Measurements from ENCODE around the gene SYNE2.

Gene SYNE2

GRCh38 chr14:64232944-64233343 is 380.1 kb downstream of the SYNE2 start:
- DNase-seq = no peak

- DNase-seq = no peak
These were observed 380.9 kb downstream of the SYNE2 start for GRCh38 chr14:64233531-64234190.

GRCh38 chr14:64234877-64235651 is 382.3 kb downstream of the SYNE2 start:
- DNase-seq = no peak

- no peak for DNase-seq
These were observed 383.1 kb downstream of the SYNE2 start for GRCh38 chr14:64235652-64236640.

- no peak for DNase-seq
These were observed 385.2 kb downstream of the SYNE2 start for GRCh38 chr14:64238049-64238448.

- no peak for DNase-seq
These were observed 385.8 kb downstream of the SYNE2 start for GRCh38 chr14:64238631-64239030.

GRCh38 chr14:64244279-64244678 is 391.5 kb downstream of the SYNE2 start:
- no peak for DNase-seq

- DNase-seq = no peak
These were observed 392.7 kb downstream of the SYNE2 start for GRCh38 chr14:64245491-64245890.

- DNase-seq = no peak
These were observed 393.9 kb downstream of the SYNE2 start for GRCh38 chr14:64246688-64247087.

GRCh38 chr14:64247195-64247594 is 394.4 kb downstream of the SYNE2 start:
- no peak for DNase-seq

GRCh38 chr14:64248689-64249088 is 395.9 kb downstream of the SYNE2 start:
- DNase-seq = no peak

GRCh38 chr14:64249363-64249762 is 396.6 kb downstream of the SYNE2 start:
- DNase-seq = no peak

GRCh38 chr14:64253672-64254071 is 400.9 kb downstream of the SYNE2 start:
- DNase-seq = no peak

- no peak for DNase-seq
These were observed 403.0 kb downstream of the SYNE2 start for GRCh38 chr14:64255756-64256155.

- no peak for DNase-seq
These were observed 407.6 kb downstream of the SYNE2 start for GRCh38 chr14:64260418-64260817.

- DNase-seq = no peak
These were observed 412.4 kb downstream of the SYNE2 start for GRCh38 chr14:64265222-64265621.

- DNase-seq = no peak
These were observed 413.4 kb downstream of the SYNE2 start for GRCh38 chr14:64266239-64266638.

GRCh38 chr14:64272019-64272418 is 419.2 kb downstream of the SYNE2 start:
- no peak for DNase-seq

Measured in KG1 (cell line).